ENCODE results near the gene TTF2.
A peak's percentile ranks its signal among the peaks of the same experiment; 100 is the strongest.

TTF2 gene

DNA sequence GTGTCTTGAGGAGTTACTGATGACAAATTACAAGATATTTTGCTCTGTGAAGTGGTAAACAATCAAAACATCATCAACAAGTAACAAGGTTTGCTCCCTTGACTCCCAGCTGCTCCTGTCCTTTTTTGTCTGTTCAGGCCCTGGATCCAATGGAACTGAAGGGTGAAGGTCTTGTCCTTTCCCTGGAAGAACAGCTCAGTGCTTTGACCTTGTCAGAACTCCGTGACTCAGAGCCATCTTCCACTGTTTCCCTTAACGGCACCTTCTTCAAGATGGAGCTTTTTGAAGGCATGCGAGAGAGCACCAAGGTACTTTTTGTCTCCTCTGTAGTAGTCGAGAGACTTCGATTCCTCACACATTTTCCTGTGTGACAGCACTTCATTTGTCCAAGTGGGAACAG lies 32.5 kb downstream of the TTF2 start:
- DNase-seq (ENCODE audit: extremely low spot score), result no peak
- TF ChIP-seq, protein P1, sequence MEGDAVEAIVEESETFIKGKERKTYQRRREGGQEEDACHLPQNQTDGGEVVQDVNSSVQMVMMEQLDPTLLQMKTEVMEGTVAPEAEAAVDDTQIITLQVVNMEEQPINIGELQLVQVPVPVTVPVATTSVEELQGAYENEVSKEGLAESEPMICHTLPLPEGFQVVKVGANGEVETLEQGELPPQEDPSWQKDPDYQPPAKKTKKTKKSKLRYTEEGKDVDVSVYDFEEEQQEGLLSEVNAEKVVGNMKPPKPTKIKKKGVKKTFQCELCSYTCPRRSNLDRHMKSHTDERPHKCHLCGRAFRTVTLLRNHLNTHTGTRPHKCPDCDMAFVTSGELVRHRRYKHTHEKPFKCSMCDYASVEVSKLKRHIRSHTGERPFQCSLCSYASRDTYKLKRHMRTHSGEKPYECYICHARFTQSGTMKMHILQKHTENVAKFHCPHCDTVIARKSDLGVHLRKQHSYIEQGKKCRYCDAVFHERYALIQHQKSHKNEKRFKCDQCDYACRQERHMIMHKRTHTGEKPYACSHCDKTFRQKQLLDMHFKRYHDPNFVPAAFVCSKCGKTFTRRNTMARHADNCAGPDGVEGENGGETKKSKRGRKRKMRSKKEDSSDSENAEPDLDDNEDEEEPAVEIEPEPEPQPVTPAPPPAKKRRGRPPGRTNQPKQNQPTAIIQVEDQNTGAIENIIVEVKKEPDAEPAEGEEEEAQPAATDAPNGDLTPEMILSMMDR (IDR thresholded peaks at IDR 0.05; ENCODE audit: control extremely low read depth, extremely low read depth, low read depth, missing control alignments), result no peak
- ChIA-PET CTCF (interaction anchor here (0.9 to 3.6 kb wide), 10 partner anchors 11 to 367 kb away, joined by 3 to 17 read pairs (median 4); partner anchors contain the start of genes TRIM45 and TTF2), POLR2A (no interaction called here)

DNA sequence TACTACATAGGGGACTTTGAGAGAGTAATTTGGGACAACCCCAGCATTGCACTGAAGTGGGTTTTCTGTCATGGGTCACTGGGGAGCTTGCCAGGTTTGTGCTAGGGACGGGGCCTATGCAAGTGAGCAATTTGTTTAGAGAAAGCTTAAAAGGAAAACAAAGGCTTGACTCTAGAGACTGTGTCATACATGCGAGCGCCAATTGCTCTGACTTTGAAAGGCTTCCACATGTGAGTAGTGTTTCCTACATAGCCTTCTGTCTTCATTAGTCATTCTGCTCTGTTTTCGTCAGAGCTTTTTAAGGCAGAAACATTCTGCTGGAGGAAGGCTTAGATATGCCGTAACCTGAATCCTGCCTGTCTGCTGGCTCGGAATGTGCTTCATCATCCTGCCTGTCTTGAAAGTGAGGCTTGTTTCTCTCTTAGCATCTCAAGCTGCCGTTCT lies 33.0 kb downstream of the TTF2 start:
- no peak for DNase-seq (ENCODE audit: extremely low spot score)
- CTCF ChIA-PET, result interaction anchor here (0.9 to 3.6 kb wide), 11 partner anchors 11 to 36 kb away, joined by 3 to 17 read pairs (median 4); partner anchors contain the start of genes TRIM45 and TTF2
- POLR2A ChIA-PET, result no interaction called here
- TF ChIP-seq, protein P1 (IDR thresholded peaks at IDR 0.05; ENCODE audit: control extremely low read depth, extremely low read depth, low read depth, missing control alignments), result no peak

DNA sequence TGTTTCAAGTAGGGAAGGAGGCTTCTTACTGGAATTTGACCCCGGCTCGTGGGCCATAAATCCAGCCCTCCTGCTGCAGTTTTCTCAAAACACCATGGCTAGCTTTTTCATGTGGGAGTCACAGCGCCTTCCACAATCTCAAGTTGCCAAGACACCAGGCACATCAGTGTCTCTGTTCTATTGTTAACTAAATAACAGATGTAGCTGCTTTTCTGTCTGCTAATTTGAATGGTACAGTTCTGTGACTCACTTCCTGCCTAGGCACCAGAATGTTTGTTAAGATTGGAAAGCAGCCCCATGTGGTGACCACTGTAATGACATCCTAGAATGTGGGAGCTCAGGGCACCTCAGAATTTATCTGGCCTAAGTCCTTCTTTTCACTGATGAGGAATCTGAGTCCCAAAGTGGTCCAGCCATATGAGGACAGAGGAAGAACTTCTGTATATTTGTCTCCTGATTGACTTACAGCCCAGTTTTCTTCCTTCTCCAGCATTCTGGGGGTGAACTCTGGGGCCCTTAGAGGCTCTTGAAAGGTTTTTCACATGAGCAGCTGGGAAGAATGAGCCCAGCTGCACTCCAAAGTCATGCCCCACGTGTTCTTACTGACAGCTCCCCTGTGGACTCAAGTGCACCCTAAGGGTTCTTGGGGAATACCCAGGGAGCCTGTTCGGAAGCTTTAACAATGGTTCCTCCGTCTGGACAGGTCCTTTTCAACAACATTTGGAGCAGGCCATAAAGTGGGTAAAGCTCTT lies 33.9 kb downstream of the TTF2 start:
- CTCF ChIA-PET, result interaction anchor here (0.6 to 3.6 kb wide), 15 partner anchors 10 to 520 kb away, joined by 3 to 17 read pairs (median 4); partner anchors contain the start of genes TRIM45 and TTF2
- POLR2A ChIA-PET, result no interaction called here
- TF ChIP-seq, protein P1 (IDR thresholded peaks at IDR 0.05; ENCODE audit: control extremely low read depth, extremely low read depth, low read depth, missing control alignments), result no peak
- peak; percentile 17 for DNase-seq (ENCODE audit: extremely low spot score)

DNA sequence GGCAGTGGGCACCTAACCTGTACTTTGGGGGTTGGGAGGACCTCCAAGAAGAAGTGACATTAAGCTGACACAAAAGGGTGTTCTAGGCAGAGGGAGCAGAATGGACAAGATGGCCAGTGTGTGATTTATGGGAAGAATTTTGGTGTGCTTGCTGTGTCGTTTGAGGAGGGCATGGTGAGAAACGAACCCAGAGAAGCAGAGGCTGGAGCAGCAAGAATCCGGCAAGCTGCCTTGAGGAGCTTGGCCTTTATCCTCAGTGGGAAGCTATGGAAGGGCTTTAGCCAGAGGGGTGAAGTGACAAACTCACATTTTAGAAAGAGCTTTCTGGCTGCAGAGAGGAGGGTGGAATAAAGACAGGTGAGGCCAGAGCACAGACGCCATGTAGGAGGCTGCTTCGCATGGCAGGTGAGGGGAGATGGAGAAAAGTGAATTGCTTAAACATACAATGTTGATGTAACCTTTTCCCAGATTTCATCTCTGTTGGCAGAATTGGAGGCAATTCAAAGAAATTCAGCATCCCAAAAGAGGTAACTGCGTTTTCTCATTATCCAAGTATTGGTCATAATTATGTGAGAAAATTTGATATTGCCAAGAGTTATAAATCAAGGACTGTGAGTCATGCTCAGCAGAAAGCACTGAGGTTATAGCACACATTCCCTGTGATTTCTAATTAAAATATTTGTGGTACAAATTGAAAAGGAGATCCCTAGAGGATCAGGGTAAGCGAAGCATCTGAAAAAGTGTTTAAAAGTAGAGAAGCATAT lies 34.9 kb downstream of the TTF2 start:
- TF ChIP-seq, protein P1 (IDR thresholded peaks at IDR 0.05; ENCODE audit: control extremely low read depth, extremely low read depth, low read depth, missing control alignments), result no peak
- DNase-seq (ENCODE audit: extremely low spot score), result no peak
- CTCF ChIA-PET, result interaction anchor here (0.8 to 3.6 kb wide), 9 partner anchors 12 to 34 kb away, joined by 3 to 17 read pairs (median 7); partner anchors contain the start of gene TRIM45
- POLR2A ChIA-PET, result no interaction called here

DNA sequence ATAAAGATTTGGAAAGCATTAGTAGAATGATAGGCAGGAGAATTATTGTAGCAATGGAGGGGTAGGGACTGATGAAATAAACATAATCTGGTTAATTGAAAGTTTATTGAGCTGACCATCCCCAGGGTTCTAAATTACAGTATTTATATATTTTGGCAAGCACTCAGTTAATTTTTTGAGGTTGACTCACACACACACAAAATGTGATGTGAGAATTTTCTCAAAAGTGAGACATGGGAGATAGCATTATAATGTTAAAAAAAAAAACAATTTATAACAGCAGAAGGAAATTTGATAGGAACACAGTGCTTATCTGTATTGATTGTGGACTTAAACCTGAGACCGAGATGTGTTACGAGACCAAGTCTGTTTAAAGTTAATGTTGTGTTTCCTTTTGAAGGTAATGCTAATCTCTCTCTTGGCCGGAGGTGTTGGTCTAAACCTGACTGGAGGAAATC lies 36.9 kb downstream of the TTF2 start:
- ChIA-PET CTCF (interaction anchor here (0.8 kb wide), 1 partner anchor 30 kb away, joined by 3 read pairs; no protein-coding TSS in a partner anchor), POLR2A (no interaction called here)
- TF ChIP-seq, protein P1 (IDR thresholded peaks at IDR 0.05; ENCODE audit: control extremely low read depth, extremely low read depth, low read depth, missing control alignments), result no peak
- DNase-seq (ENCODE audit: extremely low spot score), result no peak

DNA sequence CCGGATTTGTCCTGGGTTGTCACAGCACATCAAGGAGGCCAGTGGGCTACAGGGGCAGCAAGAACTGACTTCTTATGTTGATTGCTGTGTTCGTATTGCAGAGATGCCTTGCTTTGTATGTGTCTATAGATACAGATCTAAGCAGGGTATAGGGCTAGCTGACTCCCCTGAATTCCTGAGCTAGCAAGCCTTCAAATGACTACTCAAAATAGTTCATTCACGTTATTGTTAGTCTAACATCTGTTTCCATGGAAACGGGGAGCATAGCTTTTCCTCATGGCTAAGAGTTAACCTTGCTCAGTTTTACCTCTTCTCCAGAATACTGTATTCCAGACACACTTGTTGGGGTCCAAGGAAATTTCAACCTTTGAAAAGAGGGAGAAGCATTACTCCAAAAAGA lies 37.3 kb downstream of the TTF2 start:
- TF ChIP-seq, protein P1 (IDR thresholded peaks at IDR 0.05; ENCODE audit: control extremely low read depth, extremely low read depth, low read depth, missing control alignments), result no peak
- ChIA-PET CTCF (no interaction called here), POLR2A (no interaction called here)
- no peak for DNase-seq (ENCODE audit: extremely low spot score)

Measured in GM10248 (cell line).